ENCODE measurements around the gene BRD4.

- TF ChIP-seq CTCF (conservative IDR thresholded peaks at IDR 0.05; ENCODE audit: low read length) (no peak), EZH2phosphoT487 (IDR thresholded peaks at IDR 0.05; ENCODE audit: borderline replicate concordance, low read depth, low read length) (no peak)
Observed at GRCh38 chr19:15276620-15277215, 55.6 kb downstream of the BRD4 start.

Data from OCI-LY7 (cell line).